Skeletal muscle tissue (tissue), 4 donors: ENCODE measurements around the gene TBX15. TPM values are rescaled to one million over a fixed set of nuclear protein-coding genes. Genes with fewer than 3 reads are reported as not detected.
A peak's percentile ranks its signal among the peaks of the same experiment; 100 is the strongest.
"Not testable (repeated sequence)": the region's sequence is repeated elsewhere in the genome, so short reads cannot be mapped to it uniquely, and the experiment has no call there.

ENCODE experiments used
- H3K27ac ChIP-seq: one replicate; pipeline ENCODE4 v1.7.0; 2013; ENCODE audit warnings: mild to moderate bottlenecking, low read depth, low read length, inconsistent platforms
- H3K27me3 ChIP-seq, 3 donors: one replicate each; pipeline ENCODE4 v1.7.0; 2013; ENCODE audit warnings: low read length in 3 of 3; ENCODE audit not compliant: control insufficient read depth in 3 of 3, insufficient read depth in 3 of 3
- H3K36me3 ChIP-seq, 3 donors: one replicate each; pipeline ENCODE4 v1.7.0; 2013; ENCODE audit warnings: low read length in 3 of 3; ENCODE audit not compliant: control insufficient read depth in 3 of 3, insufficient read depth in 3 of 3
- H3K4me1 ChIP-seq, 3 donors: one replicate each; pipeline ENCODE4 v1.7.0; 2013; ENCODE audit warnings: low read length in 3 of 3, mild to moderate bottlenecking in 3 of 3; ENCODE audit not compliant: control insufficient read depth in 3 of 3, insufficient read depth in 3 of 3
- H3K4me3 ChIP-seq, 3 donors: one replicate each; pipeline ENCODE4 v1.7.0; 2013; ENCODE audit warnings: low read length in 3 of 3
- H3K9ac ChIP-seq, 3 donors: one replicate each; pipeline ENCODE4 v1.7.0; 2013; ENCODE audit warnings: low read length in 3 of 3, mild to moderate bottlenecking in 3 of 3, moderate library complexity in 2 of 3, low read depth in 1 of 3
- H3K9me3 ChIP-seq, 3 donors: one replicate each; pipeline ENCODE4 v1.7.0; 2013; ENCODE audit warnings: low read length in 3 of 3; ENCODE audit not compliant: control insufficient read depth in 3 of 3
- total RNA-seq: library from RNA; depleted of rRNA; stranded (reverse); fragments of >200 nt; gene quantifications from one replicate; pipeline ENCODE4 v1.2.3, GENCODE V29; 2014
- donor health status: Osteomylitis.

TBX15 gene
- total RNA-seq, 1 donor from 2014 or later: 49.6 TPM

GRCh38 chr1:118961156-118961555 lies 27.0 kb downstream of the TBX15 start:
- Histone ChIP-seq H3K27me3 (no peaks in the 10 kb centered on the region), H3K9me3 (no peaks in the 10 kb centered on the region), H3K27ac (peak overlapping the region; percentile 80), H3K4me3 (no peak overlapping the region), H3K4me1 (peaks cover 45 to 59% (median 48%) of the 10 kb centered on the region in 3 donors), H3K9ac (peak overlapping the region in 1 of 3 donors; percentile 63), H3K36me3 (no peaks in the 10 kb centered on the region)

GRCh38 chr1:118960567-118961136 lies 27.5 kb downstream of the TBX15 start:
- Histone ChIP-seq H3K27me3 (no peaks in the 10 kb centered on the region), H3K4me3 (peak overlapping the region in 1 of 3 donors; percentile 6), H3K9ac (peak overlapping the region in 1 of 3 donors; percentile 63), H3K27ac (peak overlapping the region; percentile 80), H3K36me3 (no peaks in the 10 kb centered on the region), H3K9me3 (no peaks in the 10 kb centered on the region), H3K4me1 (peaks cover 43 to 58% (median 46%) of the 10 kb centered on the region in 3 donors)

- Histone ChIP-seq H3K9me3 (no peaks in the 10 kb centered on the region), H3K27ac (peak overlapping the region; percentile 80), H3K9ac (peak overlapping the region in 1 of 3 donors; percentile 63), H3K4me3 (no peak overlapping the region), H3K27me3 (no peaks in the 10 kb centered on the region), H3K4me1 (peaks cover 41 to 58% (median 44%) of the 10 kb centered on the region in 3 donors), H3K36me3 (no peaks in the 10 kb centered on the region)
These were observed 28.0 kb downstream of the TBX15 start for GRCh38 chr1:118960026-118960561.

- Histone ChIP-seq H3K9me3 (no peaks in the 10 kb centered on the region), H3K9ac (no peak overlapping the region), H3K4me1 (peaks cover 42 to 60% (median 49%) of the 10 kb centered on the region in 3 donors), H3K36me3 (no peaks in the 10 kb centered on the region), H3K27me3 (no peaks in the 10 kb centered on the region), H3K27ac (peak overlapping the region; percentile 11), H3K4me3 (no peak overlapping the region)
These were observed 29.1 kb downstream of the TBX15 start for GRCh38 chr1:118958937-118959631.

- peaks cover 43 to 56% (median 45%) of the 10 kb centered on the region in 3 donors for H3K4me1 ChIP-seq
- H3K36me3 ChIP-seq: no peaks in the 10 kb centered on the region
- H3K4me3 ChIP-seq: no peak overlapping the region
- no peak overlapping the region for H3K27ac ChIP-seq
- H3K27me3 ChIP-seq: no peaks in the 10 kb centered on the region
- H3K9ac ChIP-seq: no peak overlapping the region
- H3K9me3 ChIP-seq: no peaks in the 10 kb centered on the region
These were observed 30.0 kb downstream of the TBX15 start for GRCh38 chr1:118958140-118958539.

- not testable (repeated sequence) for H3K27ac ChIP-seq, H3K36me3 ChIP-seq, H3K9me3 ChIP-seq, H3K4me3 ChIP-seq, H3K9ac ChIP-seq, H3K27me3 ChIP-seq
- H3K4me1 ChIP-seq: peaks cover 46 to 55% (median 48%) of the 10 kb centered on the region in 3 donors
These were observed 30.6 kb downstream of the TBX15 start for GRCh38 chr1:118957579-118957978.

- H3K27me3 ChIP-seq: no peaks in the 10 kb centered on the region
- no peak overlapping the region for H3K27ac ChIP-seq
- H3K36me3 ChIP-seq: no peaks in the 10 kb centered on the region
- no peak overlapping the region for H3K9ac ChIP-seq
- peaks cover 47 to 52% (median 51%) of the 10 kb centered on the region in 3 donors for H3K4me1 ChIP-seq
- H3K4me3 ChIP-seq: no peak overlapping the region
- no peaks in the 10 kb centered on the region for H3K9me3 ChIP-seq
These were observed 33.7 kb downstream of the TBX15 start for GRCh38 chr1:118954301-118954905.

- no peaks in the 10 kb centered on the region for H3K27me3 ChIP-seq
- no peak overlapping the region for H3K27ac ChIP-seq
- H3K9ac ChIP-seq: no peak overlapping the region
- H3K36me3 ChIP-seq: no peaks in the 10 kb centered on the region
- H3K4me1 ChIP-seq: peaks cover 64 to 69% (median 68%) of the 10 kb centered on the region in 3 donors
- H3K4me3 ChIP-seq: no peak overlapping the region
- H3K9me3 ChIP-seq: no peaks in the 10 kb centered on the region
These were observed 36.7 kb downstream of the TBX15 start for GRCh38 chr1:118951270-118951936.

- H3K27ac ChIP-seq: no peak overlapping the region
- H3K4me3 ChIP-seq: no peak overlapping the region
- H3K9ac ChIP-seq: no peak overlapping the region
- H3K4me1 ChIP-seq: peaks cover 70 to 80% (median 77%) of the 10 kb centered on the region in 3 donors
- no peaks in the 10 kb centered on the region for H3K27me3 ChIP-seq
- no peaks in the 10 kb centered on the region for H3K36me3 ChIP-seq
- no peaks in the 10 kb centered on the region for H3K9me3 ChIP-seq
These were observed 38.8 kb downstream of the TBX15 start for GRCh38 chr1:118949315-118949714.
